Activated CD8-positive, alpha-beta T cell treated with anti-CD3 and anti-CD28 coated beads, Interleukin-2, amount 10 ng/mL, durations not matched to agents 7 days and 5 days (primary cell): ENCODE measurements around the gene APOL1. TPM values are rescaled to one million over a fixed set of nuclear protein-coding genes. Genes with fewer than 3 reads are reported as not detected.

Experiments
- ATAC-seq: fragments of 150-1000 bp; cut with Tn5 transposase; one replicate; pipeline ENCODE4 v1.10.0; 2021; ENCODE audit warnings: moderate library complexity
- CTCF ChIA-PET: fragments of 350-600 bp; sonication (Branson Sonifier 250); formaldehyde crosslinking; loops from one replicate; lab custom pipeline; 2021; ENCODE audit warnings: antibody characterized with exemption; lab: Charles Lee
- POLR2A ChIA-PET: fragments of 350-600 bp; sonication (Branson Sonifier 250); formaldehyde crosslinking; loops from one replicate; lab custom pipeline; 2021; ENCODE audit warnings: antibody characterized with exemption; lab: Charles Lee
- DNase-seq: peaks from one replicate; pipeline ENCODE4 v3.0.0-alpha.2; 2020
- H3K27ac Mint-ChIP-seq: one replicate; pipeline ENCODE4 v1.8.0; 2021; ENCODE audit warnings: mild to moderate bottlenecking, mixed read lengths
- H3K27me3 Mint-ChIP-seq: one replicate; pipeline ENCODE4 v1.8.0; 2021; ENCODE audit warnings: low read depth, mixed read lengths
- H3K36me3 Mint-ChIP-seq: one replicate; pipeline ENCODE4 v1.8.0; 2021; ENCODE audit warnings: low read depth, mixed read lengths
- H3K4me1 Mint-ChIP-seq: one replicate; pipeline ENCODE4 v1.8.0; 2021; ENCODE audit warnings: low read depth, mixed read lengths
- H3K4me3 Mint-ChIP-seq: one replicate; pipeline ENCODE4 v1.8.0; 2021; ENCODE audit warnings: mild to moderate bottlenecking, mixed read lengths
- H3K9me3 Mint-ChIP-seq: one replicate; pipeline ENCODE4 v1.8.0; 2022; ENCODE audit warnings: mixed read lengths; ENCODE audit not compliant: insufficient read depth
- total RNA-seq, 2 experiments: library from RNA; stranded (reverse); gene quantifications; one replicate each; pipeline ENCODE4 v1.2.3, GENCODE V29; 2021

Gene APOL1
- total RNA-seq, 2 experiments from 2014 or later = 37.4 to 38.2 TPM

DNA sequence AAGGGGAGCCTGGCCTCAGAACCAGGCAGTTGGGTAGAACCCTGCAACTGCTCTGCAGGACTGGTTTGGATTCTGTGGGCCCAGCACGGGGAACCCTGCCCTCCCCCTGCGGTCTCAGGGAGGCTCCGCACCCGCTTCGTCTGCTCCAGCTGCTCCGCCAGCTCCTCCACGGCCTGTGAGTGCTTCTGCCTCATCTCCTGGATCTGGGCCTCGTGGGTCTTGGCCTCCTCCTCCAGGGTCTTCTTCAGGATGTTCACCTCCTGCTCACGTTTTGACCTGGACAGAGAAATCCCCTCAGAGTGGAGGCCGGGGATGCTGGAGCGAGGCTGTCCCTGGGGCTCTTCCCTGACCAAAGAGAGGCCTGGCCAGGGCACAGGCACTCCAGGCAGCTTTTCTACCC lies 41.9 kb downstream of the APOL1 start:
- H3K9me3 Mint-ChIP-seq = no peaks in the 10 kb centered on the region
- POLR2A ChIA-PET = interaction anchor here (0.9 kb wide), 1 partner anchor 14 kb away, joined by 4 read pairs; no protein-coding TSS in a partner anchor
- CTCF ChIA-PET = interaction anchor here (0.9 to 1.1 kb wide), 3 partner anchors 9 to 192 kb away, joined by 3 to 4 read pairs (median 3); no protein-coding TSS in a partner anchor
- no peak for DNase-seq
- H3K36me3 Mint-ChIP-seq = peaks cover 87% of the 10 kb centered on the region
- no peak for ATAC-seq
- peaks cover 42% of the 10 kb centered on the region for H3K4me1 Mint-ChIP-seq
- peak overlapping the region; percentile 39 for H3K27ac Mint-ChIP-seq
- no peaks in the 10 kb centered on the region for H3K27me3 Mint-ChIP-seq
- H3K4me3 Mint-ChIP-seq = no peak overlapping the region

- Mint-ChIP-seq H3K4me3 (peak overlapping the region; percentile 5), H3K27me3 (no peaks in the 10 kb centered on the region), H3K9me3 (no peaks in the 10 kb centered on the region), H3K4me1 (peaks cover 39% of the 10 kb centered on the region), H3K27ac (no peak overlapping the region), H3K36me3 (peaks cover 86% of the 10 kb centered on the region)
- DNase-seq (no peak), ATAC-seq (no peak)
- ChIA-PET POLR2A (interaction anchor here (0.7 to 0.9 kb wide), 2 partner anchors 14 to 23 kb away, joined by 3 to 4 read pairs; no protein-coding TSS in a partner anchor), CTCF (interaction anchor here (0.9 to 1.1 kb wide), 3 partner anchors 9 to 192 kb away, joined by 3 to 4 read pairs (median 3); no protein-coding TSS in a partner anchor)
These were observed 42.3 kb downstream of the APOL1 start for GRCh38 chr22:36295247-36295646.

GRCh38 chr22:36296690-36297089 lies 43.8 kb downstream of the APOL1 start:
- CTCF ChIA-PET = interaction anchor here (1.1 to 1.2 kb wide), 2 partner anchors 10 to 174 kb away, joined by 3 read pairs; no protein-coding TSS in a partner anchor
- H3K4me3 Mint-ChIP-seq = no peak overlapping the region
- peaks cover 42% of the 10 kb centered on the region for H3K4me1 Mint-ChIP-seq
- no peaks in the 10 kb centered on the region for H3K27me3 Mint-ChIP-seq
- no peaks in the 10 kb centered on the region for H3K9me3 Mint-ChIP-seq
- POLR2A ChIA-PET = no interaction called here
- ATAC-seq (no peak), DNase-seq (no peak)
- H3K27ac Mint-ChIP-seq = no peak overlapping the region
- peaks cover 88% of the 10 kb centered on the region for H3K36me3 Mint-ChIP-seq

DNA sequence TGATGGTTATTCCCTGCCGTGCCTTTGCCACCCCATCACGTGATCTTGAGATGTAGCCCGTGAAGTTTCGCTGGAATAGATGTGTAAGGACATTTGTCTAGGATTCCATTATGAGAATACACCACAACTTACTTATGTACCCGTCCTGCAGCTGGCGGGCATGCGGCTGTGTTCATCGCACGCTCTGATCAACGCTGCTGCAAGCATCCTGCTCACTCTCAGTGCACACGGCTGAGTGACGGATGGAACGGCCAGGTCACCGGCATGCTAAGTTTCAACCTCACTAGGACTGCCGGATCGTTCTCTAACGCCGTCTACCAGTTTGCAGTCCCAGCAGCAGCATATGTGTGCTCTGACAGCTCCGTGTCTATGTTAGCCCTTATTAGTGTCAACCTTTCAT lies 44.6 kb downstream of the APOL1 start:
- no peak overlapping the region for H3K4me3 Mint-ChIP-seq
- no peaks in the 10 kb centered on the region for H3K9me3 Mint-ChIP-seq
- H3K27me3 Mint-ChIP-seq = no peaks in the 10 kb centered on the region
- ATAC-seq (no peak), DNase-seq (no peak)
- H3K4me1 Mint-ChIP-seq = peaks cover 35% of the 10 kb centered on the region
- CTCF ChIA-PET = interaction anchor here (0.9 to 1.7 kb wide), 2 partner anchors 11 to 171 kb away, joined by 3 to 5 read pairs; no protein-coding TSS in a partner anchor
- no peak overlapping the region for H3K27ac Mint-ChIP-seq
- peaks cover 83% of the 10 kb centered on the region for H3K36me3 Mint-ChIP-seq
- POLR2A ChIA-PET = no interaction called here

GRCh38 chr22:36298118-36298517 lies 45.2 kb downstream of the APOL1 start:
- peaks cover 30% of the 10 kb centered on the region for H3K4me1 Mint-ChIP-seq
- ATAC-seq = no peak
- H3K9me3 Mint-ChIP-seq = no peaks in the 10 kb centered on the region
- H3K36me3 Mint-ChIP-seq = peaks cover 83% of the 10 kb centered on the region
- CTCF ChIA-PET = interaction anchor here (0.9 to 1.7 kb wide), 6 partner anchors 10 to 173 kb away, joined by 3 to 5 read pairs (median 4); no protein-coding TSS in a partner anchor
- no peaks in the 10 kb centered on the region for H3K27me3 Mint-ChIP-seq
- no peak overlapping the region for H3K27ac Mint-ChIP-seq
- H3K4me3 Mint-ChIP-seq = no peak overlapping the region
- DNase-seq = no peak
- POLR2A ChIA-PET = no interaction called here

GRCh38 chr22:36298601-36299000 lies 45.7 kb downstream of the APOL1 start:
- Mint-ChIP-seq H3K36me3 (peaks cover 82% of the 10 kb centered on the region), H3K9me3 (no peaks in the 10 kb centered on the region), H3K27ac (no peak overlapping the region), H3K27me3 (no peaks in the 10 kb centered on the region), H3K4me3 (no peak overlapping the region), H3K4me1 (peaks cover 27% of the 10 kb centered on the region)
- no peak for DNase-seq
- ChIA-PET POLR2A (interaction anchor here (0.8 kb wide), 1 partner anchor 81 kb away, joined by 3 read pairs; no protein-coding TSS in a partner anchor), CTCF (interaction anchor here (0.7 to 1.7 kb wide), 7 partner anchors 11 to 172 kb away, joined by 3 to 5 read pairs (median 3); no protein-coding TSS in a partner anchor)
- no peak for ATAC-seq

- Mint-ChIP-seq H3K9me3 (no peaks in the 10 kb centered on the region), H3K4me1 (peaks cover 22% of the 10 kb centered on the region), H3K27ac (no peak overlapping the region), H3K36me3 (peaks cover 82% of the 10 kb centered on the region), H3K27me3 (no peaks in the 10 kb centered on the region), H3K4me3 (no peak overlapping the region)
- POLR2A ChIA-PET = interaction anchor here (0.6 to 1.0 kb wide), 3 partner anchors 32 to 81 kb away, joined by 3 read pairs; no protein-coding TSS in a partner anchor
- ATAC-seq = no peak
- no peak for DNase-seq
- CTCF ChIA-PET = interaction anchor here (0.7 to 1.7 kb wide), 4 partner anchors 12 to 171 kb away, joined by 3 to 5 read pairs (median 4); no protein-coding TSS in a partner anchor
These were observed 46.4 kb downstream of the APOL1 start for GRCh38 chr22:36299295-36299694.

- H3K27me3 Mint-ChIP-seq = no peaks in the 10 kb centered on the region
- H3K36me3 Mint-ChIP-seq = peaks cover 81% of the 10 kb centered on the region
- DNase-seq (no peak), ATAC-seq (no peak)
- H3K4me3 Mint-ChIP-seq = no peak overlapping the region
- CTCF ChIA-PET = interaction anchor here (0.5 to 4.0 kb wide), 7 partner anchors 13 to 186 kb away, joined by 3 to 60 read pairs (median 11); no protein-coding TSS in a partner anchor
- H3K9me3 Mint-ChIP-seq = no peaks in the 10 kb centered on the region
- POLR2A ChIA-PET = interaction anchor here (0.6 to 1.0 kb wide), 2 partner anchors 32 to 52 kb away, joined by 3 read pairs; no protein-coding TSS in a partner anchor
- no peak overlapping the region for H3K27ac Mint-ChIP-seq
- peaks cover 18% of the 10 kb centered on the region for H3K4me1 Mint-ChIP-seq
These were observed 47.0 kb downstream of the APOL1 start for GRCh38 chr22:36299911-36300310.

DNA sequence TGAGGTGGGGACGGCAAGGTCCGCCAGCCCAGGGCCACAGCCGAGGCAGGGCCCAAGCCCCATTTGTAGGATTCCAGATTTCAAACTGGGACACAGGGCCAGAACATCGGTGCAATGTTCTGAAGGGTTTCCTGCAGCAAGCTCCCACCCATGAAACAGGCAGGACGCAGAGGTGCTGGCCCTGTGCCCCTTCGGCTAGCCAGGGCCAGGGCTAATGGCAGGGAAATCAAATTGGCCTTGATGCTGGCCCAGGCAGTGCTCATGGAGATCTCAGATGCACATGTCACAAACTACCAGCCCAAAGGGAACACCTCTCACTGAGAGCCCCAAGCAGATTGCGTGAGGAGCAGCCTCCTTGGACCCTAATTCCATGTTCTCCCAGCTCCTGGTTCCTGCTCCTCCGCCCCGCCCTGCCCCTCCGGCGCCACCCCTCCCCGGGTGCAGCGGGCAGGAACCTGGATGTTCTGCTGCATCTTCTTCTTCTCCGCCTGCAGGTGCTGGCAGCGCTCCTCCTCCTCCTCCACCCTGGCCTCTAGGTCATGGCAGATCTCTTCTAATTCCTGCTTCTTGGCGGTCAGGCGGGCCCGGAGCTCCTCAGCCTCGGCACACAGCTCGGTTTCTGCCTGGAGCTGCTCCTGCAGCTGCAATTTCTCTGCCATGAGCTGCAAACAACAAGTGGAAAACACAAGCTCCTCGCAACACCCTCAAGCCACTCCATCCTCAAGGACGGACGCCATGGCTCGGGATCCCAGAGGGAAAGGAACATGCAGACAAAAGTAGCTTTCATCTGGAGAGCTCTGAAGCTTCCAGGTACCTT lies 47.7 kb downstream of the APOL1 start:
- Mint-ChIP-seq H3K4me3 (no peak overlapping the region), H3K27me3 (no peaks in the 10 kb centered on the region), H3K27ac (no peak overlapping the region), H3K36me3 (peaks cover 82% of the 10 kb centered on the region), H3K9me3 (no peaks in the 10 kb centered on the region), H3K4me1 (peaks cover 16% of the 10 kb centered on the region)
- ChIA-PET CTCF (interaction anchor here (0.5 to 4.0 kb wide), 42 partner anchors 8 to 222 kb away, joined by 3 to 60 read pairs (median 6); partner anchors contain the start of genes APOL2 and TXN2), POLR2A (no interaction called here)
- ATAC-seq (no peak), DNase-seq (no peak)

DNA sequence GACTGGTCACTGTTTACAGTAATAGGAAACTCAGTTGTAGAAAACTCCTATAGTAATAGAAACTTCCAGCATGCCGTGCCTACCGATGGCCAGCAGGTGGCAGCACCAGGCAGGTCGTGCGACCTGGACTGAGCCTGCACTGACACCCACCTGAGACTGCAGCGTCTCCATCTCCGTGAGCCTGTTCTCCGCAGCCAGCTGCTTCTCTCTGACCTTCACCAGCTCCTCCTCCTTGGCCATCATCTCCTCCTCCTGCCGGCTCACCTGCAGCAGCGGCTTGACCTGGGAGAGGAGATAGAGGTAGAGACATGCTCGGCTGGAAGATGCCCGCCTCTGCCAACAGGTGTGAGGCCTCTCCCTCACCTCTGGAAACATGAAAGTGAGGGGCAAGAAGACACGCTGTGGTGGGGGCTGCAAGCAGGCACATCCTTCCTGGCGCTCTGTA lies 48.5 kb downstream of the APOL1 start:
- peaks cover 12% of the 10 kb centered on the region for H3K4me1 Mint-ChIP-seq
- H3K9me3 Mint-ChIP-seq = no peaks in the 10 kb centered on the region
- H3K27me3 Mint-ChIP-seq = no peaks in the 10 kb centered on the region
- CTCF ChIA-PET = interaction anchor here (0.7 to 4.0 kb wide), 43 partner anchors 9 to 221 kb away, joined by 3 to 60 read pairs (median 6); partner anchors contain the start of genes APOL2 and TXN2
- POLR2A ChIA-PET = interaction anchor here (1.0 to 1.4 kb wide), 2 partner anchors 30 to 228 kb away, joined by 3 to 4 read pairs; partner anchors contain the start of gene EIF3D
- H3K27ac Mint-ChIP-seq = peak overlapping the region; percentile 29
- ATAC-seq (peak; percentile 84), DNase-seq (peak; percentile 87)
- peaks cover 84% of the 10 kb centered on the region for H3K36me3 Mint-ChIP-seq
- no peak overlapping the region for H3K4me3 Mint-ChIP-seq

DNA sequence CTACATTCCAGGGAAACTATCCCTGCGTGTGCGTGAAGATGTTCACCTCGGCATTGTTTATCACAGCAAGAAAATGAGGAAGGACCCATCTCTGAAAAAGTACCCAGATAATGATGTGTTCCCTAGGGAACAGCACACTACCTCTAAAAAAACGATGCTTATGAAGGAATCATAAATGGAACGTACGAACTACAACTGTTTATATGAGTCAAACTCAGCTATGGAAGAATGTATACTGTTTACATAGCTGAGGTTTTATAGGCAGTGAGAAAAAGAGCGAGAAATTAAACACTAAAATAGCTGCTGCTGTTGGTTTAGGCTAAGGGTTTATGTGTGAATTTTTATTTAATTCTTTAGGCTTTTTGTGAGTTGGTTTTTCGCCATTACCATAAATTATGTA lies 48.9 kb downstream of the APOL1 start:
- Mint-ChIP-seq H3K36me3 (peaks cover 82% of the 10 kb centered on the region), H3K9me3 (no peaks in the 10 kb centered on the region), H3K27ac (peak overlapping the region; percentile 29), H3K27me3 (no peaks in the 10 kb centered on the region), H3K4me1 (peaks cover 12% of the 10 kb centered on the region), H3K4me3 (no peak overlapping the region)
- DNase-seq (no peak), ATAC-seq (peak; percentile 14)
- POLR2A ChIA-PET = interaction anchor here (1.0 to 1.4 kb wide), 2 partner anchors 30 to 227 kb away, joined by 3 to 4 read pairs; partner anchors contain the start of gene EIF3D
- CTCF ChIA-PET = interaction anchor here (0.7 to 4.0 kb wide), 36 partner anchors 9 to 191 kb away, joined by 3 to 60 read pairs (median 6); partner anchors contain the start of genes APOL2 and TXN2
